ENCODE measurements around the gene DUSP9. TPM values are rescaled to one million over a fixed set of nuclear protein-coding genes. Genes with fewer than 3 reads are reported as not detected.

DUSP9 gene
- total and polyA plus RNA-seq, 5 experiments from 2014 or later: not detected

DNA sequence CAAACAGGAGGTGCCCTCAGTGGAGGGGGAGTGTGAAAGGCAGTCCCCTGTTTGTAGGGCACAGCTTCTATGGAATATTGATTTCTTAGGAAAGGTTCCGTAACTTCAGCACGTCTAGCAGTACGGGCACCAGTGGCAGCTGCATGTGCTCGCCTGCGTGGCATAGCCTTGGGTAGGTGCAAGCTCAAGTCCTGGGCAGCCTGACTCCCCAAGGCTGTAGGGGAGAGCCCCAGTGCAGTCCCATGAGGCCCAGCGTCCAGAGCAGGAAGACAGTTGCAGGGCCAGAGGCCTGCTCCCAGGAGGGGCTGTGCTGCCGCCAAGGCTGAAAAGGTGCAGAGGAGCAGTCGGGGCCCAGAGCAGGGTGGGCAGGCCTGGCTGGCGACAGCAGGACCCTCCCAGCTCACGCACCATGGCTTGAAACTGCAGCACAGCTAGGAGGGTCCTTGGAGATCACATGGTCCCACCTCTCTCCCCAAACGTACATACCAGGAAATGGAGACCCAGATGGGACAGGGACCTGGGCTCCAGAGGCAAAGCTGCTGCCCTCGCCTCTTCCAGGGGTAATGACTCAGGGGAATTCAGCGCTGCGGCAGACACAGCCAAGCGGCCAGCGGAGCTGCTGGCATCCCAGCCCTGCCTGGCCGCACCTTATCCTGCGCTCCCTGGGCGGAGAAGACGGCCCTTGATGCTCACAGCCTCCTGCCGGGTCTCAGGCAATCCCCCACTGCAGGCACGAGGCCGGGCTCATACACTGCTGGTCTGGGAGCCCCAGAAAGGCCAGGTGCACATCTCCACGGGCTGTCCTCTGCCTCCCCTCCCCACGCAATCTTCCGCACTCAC is 6.0 kb upstream of the DUSP9 start:
- peak overlapping the region in 3 of 10 donors; percentile 22 to 37 (median 27) for H3K4me3 Mint-ChIP-seq
- ATAC-seq (no peak), DNase-seq (no peak)
- H3K27ac Mint-ChIP-seq: no peak overlapping the region
- H3K4me1 Mint-ChIP-seq: peaks cover 5 to 14% (median 12%) of the 10 kb centered on the region in 4 donors
- H3K9me3 Mint-ChIP-seq: peaks cover 0 to 2% (median 0%) of the 10 kb centered on the region in 9 donors
- H3K27me3 Mint-ChIP-seq: peaks cover 6 to 42% (median 15%) of the 10 kb centered on the region in 5 donors
- POLR2A ChIA-PET: no interaction called here
- H3K36me3 Mint-ChIP-seq: no peaks in the 10 kb centered on the region

DNA sequence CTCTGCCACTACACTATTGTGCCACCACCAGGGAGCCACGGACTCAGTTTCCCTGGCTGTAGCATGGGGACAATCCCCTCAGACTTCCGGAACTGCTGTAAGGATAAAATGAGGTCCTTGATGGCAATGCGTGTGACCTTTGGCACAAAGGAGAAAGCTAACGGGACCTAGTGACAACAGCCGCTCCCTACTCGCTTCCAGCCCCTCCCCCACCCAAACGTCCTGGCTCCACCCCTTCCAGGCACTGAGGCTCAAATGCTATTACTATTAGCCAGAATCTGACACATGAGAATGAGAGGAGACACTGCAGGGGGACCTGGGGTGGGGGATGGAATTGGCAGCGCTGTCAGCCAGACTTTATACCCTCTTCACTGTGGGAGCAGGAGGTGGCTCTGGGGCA is 5.4 kb upstream of the DUSP9 start:
- ATAC-seq (no peak), DNase-seq (no peak)
- peaks cover 0 to 2% (median 0%) of the 10 kb centered on the region in 9 donors for H3K9me3 Mint-ChIP-seq
- H3K27me3 Mint-ChIP-seq: peaks cover 6 to 46% (median 19%) of the 10 kb centered on the region in 5 donors
- H3K36me3 Mint-ChIP-seq: peaks cover 0 to 3% (median 0%) of the 10 kb centered on the region in 3 donors
- H3K4me1 Mint-ChIP-seq: peaks cover 5 to 14% (median 12%) of the 10 kb centered on the region in 4 donors
- POLR2A ChIA-PET: no interaction called here
- H3K27ac Mint-ChIP-seq: no peak overlapping the region
- peak overlapping the region in 5 of 10 donors; percentile 22 to 52 (median 31) for H3K4me3 Mint-ChIP-seq

DNA sequence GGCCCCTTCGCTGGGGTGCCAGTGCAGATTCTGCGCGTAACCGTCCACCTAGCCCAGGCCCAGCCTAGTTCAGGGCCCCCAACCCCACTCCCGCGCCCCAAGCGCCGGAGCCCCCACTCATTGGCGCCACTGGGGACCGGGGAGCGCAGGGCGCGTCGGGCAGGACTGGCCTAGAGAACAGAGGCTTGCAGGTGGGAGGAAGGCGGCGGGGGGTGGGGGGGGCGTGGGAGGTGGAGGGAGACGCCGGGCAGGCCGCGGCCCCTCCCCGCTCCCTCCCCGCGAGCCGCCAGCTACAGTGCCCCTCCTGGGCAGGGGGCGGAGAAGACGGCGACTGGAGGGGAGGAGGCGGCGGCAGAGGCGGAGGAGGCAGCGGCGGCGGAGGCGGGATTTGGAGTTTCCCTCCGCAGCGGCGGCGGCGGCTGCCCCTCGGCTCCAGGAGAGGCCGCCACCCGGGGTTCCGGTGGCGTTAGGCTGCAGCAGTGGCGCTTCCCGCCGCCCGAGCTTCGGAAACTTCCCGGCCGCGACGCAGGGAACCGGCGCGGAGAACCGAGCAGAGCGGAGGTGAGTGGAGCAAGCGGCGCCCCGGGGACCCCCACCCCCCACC is 4.8 kb upstream of the DUSP9 start:
- POLR2A ChIA-PET: no interaction called here
- Mint-ChIP-seq H3K27ac (no peak overlapping the region), H3K4me3 (peak overlapping the region in 2 of 10 donors; percentile 52 to 71)

DNA sequence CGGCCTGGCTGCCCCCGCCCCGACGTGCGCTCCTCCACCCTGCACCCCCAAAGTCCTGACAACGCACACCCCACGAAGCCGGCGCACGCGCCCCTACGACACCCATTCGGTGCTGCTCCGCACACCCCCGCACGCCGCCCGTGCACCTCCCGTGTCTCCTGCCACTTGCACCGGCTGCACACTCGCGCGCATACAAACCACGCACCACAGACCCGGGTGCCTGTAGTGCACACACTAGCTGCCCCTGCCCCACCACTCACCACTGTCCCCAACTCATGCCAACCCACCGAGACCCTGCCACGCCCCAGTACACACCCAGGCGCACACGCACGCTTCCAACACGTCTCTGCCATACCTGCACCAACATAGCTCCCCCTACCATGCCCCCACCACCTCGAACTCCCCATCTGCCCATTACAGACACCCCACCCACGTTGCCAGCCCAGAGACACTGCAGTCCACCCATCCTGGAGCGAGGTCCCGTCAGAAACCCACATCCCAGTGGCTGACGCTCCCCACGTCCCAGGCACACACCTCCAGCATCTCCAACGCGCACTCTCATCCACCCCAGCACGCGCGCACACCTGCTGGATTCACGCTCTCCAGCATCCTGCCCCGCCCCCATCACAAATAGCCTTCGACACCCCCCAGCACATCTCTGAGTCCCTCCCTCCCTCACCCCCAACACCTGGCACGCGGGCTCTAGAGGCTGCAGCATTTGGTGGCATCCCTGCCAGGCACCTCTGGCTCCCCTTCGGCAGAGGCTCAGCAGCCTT is 4.2 kb upstream of the DUSP9 start:
- POLR2A ChIA-PET: no interaction called here
- Mint-ChIP-seq H3K9me3 (peaks cover 0 to 2% (median 0%) of the 10 kb centered on the region in 9 donors), H3K36me3 (peaks cover 0 to 3% (median 0%) of the 10 kb centered on the region in 3 donors), H3K27me3 (peaks cover 6 to 46% (median 19%) of the 10 kb centered on the region in 5 donors), H3K27ac (no peak overlapping the region), H3K4me3 (peak overlapping the region in 8 of 10 donors; percentile 50 to 75 (median 64)), H3K4me1 (peaks cover 5 to 14% (median 12%) of the 10 kb centered on the region in 4 donors)
- no peak for DNase-seq
- ATAC-seq: no peak

More for the DNA sequence above, 4.8 kb upstream of the DUSP9 start:
- peaks cover 6 to 46% (median 19%) of the 10 kb centered on the region in 5 donors for H3K27me3 Mint-ChIP-seq
- H3K4me1 Mint-ChIP-seq: peaks cover 5 to 14% (median 12%) of the 10 kb centered on the region in 4 donors
- H3K9me3 Mint-ChIP-seq: peaks cover 0 to 2% (median 0%) of the 10 kb centered on the region in 9 donors
- ATAC-seq (peak; percentile 32 to 41), DNase-seq (no peak)
- H3K36me3 Mint-ChIP-seq: peaks cover 0 to 3% (median 0%) of the 10 kb centered on the region in 3 donors

DNA sequence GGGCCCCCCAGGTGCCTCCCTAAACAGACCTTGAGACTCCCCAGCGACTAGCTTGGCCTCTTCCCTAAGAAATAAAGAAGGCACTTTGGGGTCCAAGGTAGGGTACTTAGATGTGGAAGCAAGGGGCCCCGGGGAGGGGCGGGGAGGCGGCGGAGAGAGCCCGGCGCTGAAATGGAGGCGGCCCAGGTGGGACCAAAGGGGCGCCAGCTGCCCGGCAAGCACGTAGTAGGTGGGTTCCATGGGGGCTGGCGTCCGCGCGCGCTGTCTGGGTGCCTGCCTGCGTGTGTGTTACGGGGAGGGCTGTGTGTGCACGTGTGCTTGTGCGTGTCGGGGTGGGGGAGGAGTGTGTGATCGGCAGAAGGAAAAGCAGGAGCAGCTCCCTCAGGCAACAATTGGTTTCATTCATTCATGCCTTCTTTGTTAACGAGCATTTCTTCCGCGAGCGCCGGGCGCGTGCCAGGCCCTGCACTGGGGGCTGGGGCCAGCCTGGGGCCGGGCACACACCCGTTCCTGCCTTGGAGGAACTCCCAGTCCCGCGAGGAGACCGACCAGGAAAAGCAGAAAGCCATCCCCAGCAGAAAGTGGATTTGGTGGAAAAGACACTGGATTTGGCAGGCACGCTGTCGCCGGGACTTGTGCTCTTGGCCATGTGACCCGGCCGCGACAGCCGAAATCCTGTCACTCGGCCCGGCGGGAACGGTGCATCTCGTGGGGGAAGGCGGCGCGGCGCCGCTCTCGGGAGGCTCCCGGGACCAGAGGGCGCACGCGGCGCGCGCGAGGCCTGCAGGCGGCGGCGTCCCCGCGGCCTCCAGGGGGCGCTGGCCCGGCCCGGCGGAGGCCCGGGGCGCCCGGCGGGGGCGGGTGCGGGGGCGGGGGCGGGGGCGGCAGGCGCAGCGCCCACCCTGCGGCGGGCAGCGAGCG is 3.3 kb upstream of the DUSP9 start:
- POLR2A ChIA-PET: no interaction called here

DNA sequence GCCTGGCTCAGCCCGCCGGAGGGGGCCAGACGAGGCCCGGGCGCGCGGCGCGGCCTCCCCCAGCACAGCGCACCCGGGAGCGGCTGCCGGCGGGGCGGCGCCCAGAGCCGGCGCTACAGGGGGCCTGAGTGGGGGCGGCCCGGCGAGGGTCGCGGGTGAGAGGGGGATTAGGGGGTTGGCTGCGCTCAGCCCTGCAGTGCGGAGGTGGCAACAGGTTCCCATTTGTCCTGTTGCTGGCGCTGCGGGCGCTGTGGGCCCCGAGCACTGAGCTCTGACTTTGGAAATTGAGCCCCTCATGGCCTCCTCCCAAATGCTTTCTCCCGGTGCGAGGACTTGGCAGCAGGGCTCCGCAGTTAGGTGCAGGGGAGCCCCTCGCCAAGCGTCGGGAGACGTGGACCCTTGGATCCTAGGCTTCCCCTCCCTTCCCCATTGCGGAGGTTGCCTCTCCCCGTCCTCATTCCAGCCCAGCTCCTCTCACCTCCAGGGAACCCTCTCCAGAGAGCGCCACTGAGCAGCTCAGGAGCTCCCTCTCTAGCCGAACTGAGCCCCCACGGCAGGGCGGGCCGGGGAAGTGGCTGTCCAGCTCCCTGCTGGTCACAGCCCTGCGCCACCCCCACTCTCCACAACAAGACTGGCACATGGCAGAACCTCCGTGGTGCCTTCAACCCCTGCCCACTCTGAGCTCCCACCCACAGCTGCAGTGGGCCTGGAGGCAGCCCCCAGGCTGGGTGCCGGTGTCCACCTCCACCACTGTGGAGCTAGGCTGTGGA is 2.5 kb upstream of the DUSP9 start:
- Mint-ChIP-seq H3K9me3 (peaks cover 0 to 2% (median 0%) of the 10 kb centered on the region in 9 donors), H3K4me1 (peaks cover 5 to 14% (median 12%) of the 10 kb centered on the region in 4 donors), H3K27ac (no peak overlapping the region), H3K27me3 (peaks cover 6 to 49% (median 19%) of the 10 kb centered on the region in 5 donors), H3K4me3 (peak overlapping the region in 2 of 10 donors; percentile 37 to 74), H3K36me3 (peaks cover 0 to 3% (median 0%) of the 10 kb centered on the region in 3 donors)
- peak in 1 of 2 donors; percentile 35 for ATAC-seq
- no peak for DNase-seq
- POLR2A ChIA-PET: no interaction called here

More for the DNA sequence above, 3.3 kb upstream of the DUSP9 start:
- peaks cover 0 to 3% (median 0%) of the 10 kb centered on the region in 3 donors for H3K36me3 Mint-ChIP-seq
- peaks cover 5 to 14% (median 12%) of the 10 kb centered on the region in 4 donors for H3K4me1 Mint-ChIP-seq
- H3K27me3 Mint-ChIP-seq: peaks cover 6 to 52% (median 19%) of the 10 kb centered on the region in 5 donors
- H3K4me3 Mint-ChIP-seq: peak overlapping the region in 8 of 10 donors; percentile 16 to 71 (median 40)
- ATAC-seq (peak; percentile 36 to 46), DNase-seq (peak in 2 of 10 donors; percentile 13 to 31)
- no peak overlapping the region for H3K27ac Mint-ChIP-seq
- peaks cover 0 to 2% (median 0%) of the 10 kb centered on the region in 9 donors for H3K9me3 Mint-ChIP-seq

DNA sequence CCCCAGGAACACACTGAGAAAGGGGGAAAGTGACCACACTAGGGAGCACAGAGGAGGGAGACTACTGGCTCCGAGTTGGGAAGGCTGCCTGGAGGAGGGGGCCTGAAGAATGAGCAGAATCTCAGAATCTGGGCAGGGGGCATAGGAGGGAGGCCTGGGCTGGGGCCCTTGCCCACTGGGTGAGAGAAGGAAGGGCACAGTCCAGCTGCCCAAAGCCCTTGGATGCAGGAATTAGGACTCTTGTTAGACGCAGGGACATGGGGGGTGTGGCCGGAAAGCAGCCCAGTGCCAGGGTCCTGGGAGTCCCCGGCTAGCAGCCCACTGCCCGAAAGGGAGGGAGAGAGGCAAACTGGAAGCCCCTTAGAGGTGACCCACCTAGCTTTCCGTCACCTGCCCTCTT is 1.9 kb upstream of the DUSP9 start:
- Mint-ChIP-seq H3K36me3 (peaks cover 0 to 3% (median 0%) of the 10 kb centered on the region in 3 donors), H3K27me3 (peaks cover 6 to 47% (median 19%) of the 10 kb centered on the region in 5 donors), H3K27ac (no peak overlapping the region), H3K4me3 (peak overlapping the region in 3 of 10 donors; percentile 13 to 37 (median 34)), H3K4me1 (peaks cover 5 to 14% (median 12%) of the 10 kb centered on the region in 4 donors), H3K9me3 (peaks cover 0 to 2% (median 0%) of the 10 kb centered on the region in 9 donors)
- DNase-seq: no peak
- POLR2A ChIA-PET: no interaction called here
- ATAC-seq: no peak

DNA sequence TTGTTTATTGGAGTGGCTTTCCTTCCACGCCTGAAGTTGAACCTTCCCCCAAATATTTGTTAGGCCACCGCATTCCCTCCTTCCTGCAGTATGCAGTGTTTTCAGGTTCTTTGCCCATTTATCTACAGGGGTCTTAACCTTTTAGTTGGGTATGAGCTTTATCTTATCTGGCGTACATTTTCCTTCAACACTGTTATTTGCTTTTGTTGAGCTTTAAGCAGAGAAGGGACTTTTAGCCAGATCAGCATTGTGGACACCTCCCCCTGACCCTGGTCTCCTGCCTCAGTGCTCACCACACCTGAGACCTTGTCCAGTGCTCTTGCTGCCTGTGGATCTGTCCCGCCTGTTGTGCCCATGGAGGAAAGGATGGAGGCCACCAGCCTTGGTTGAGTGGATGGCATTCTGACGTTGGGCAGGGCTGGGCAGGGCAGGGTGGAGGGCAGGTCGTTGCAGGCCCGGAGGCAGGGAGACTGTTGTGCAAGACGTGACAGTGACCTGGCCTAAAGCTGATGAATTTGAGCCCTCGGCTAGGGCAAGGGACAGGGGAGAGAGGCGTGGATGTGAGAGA is 998 bp upstream of the DUSP9 start:
- DNase-seq: no peak
- H3K9me3 Mint-ChIP-seq: no peaks in the 10 kb centered on the region
- no peak for ATAC-seq

DNA sequence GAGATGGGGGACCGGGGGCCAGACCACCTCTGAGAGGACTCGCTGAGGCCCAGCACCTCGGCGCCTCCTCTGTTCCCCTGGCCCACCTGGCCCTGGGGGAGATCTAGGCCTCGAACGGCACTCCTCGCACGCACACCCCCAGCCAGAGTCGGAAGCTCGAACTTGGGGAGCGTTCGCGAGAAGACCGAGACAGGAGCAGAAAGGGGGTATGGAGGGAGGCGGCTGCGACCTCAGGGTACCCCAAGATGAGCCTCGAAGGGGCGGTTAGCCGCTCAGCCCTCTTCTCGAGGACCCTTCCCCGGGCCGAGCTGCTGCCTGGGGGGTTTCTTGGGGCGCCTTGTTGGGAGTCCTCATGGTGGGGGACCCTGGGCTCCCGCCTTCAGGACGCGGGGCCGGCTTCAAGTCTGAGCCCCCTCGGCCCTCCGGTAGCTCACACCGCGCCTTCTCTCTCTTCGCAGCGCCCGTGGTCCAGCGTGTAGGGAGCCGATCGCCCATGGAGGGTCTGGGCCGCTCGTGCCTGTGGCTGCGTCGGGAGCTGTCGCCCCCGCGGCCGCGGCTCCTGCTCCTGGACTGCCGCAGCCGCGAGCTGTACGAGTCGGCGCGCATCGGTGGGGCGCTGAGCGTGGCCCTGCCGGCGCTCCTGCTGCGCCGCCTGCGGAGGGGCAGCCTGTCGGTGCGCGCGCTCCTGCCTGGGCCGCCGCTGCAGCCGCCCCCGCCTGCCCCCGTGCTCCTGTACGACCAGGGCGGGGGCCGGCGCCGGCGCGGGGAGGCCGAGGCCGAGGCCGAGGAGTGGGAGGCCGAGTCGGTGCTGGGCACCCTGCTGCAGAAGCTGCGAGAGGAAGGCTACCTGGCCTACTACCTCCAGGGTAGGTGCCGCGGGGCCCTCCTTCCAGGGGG is 706 bp downstream of the DUSP9 start:
- Mint-ChIP-seq H3K4me3 (peak overlapping the region in 6 of 10 donors; percentile 30 to 64 (median 42)), H3K27ac (no peak overlapping the region), H3K9me3 (peaks cover 0 to 4% (median 0%) of the 10 kb centered on the region in 9 donors), H3K36me3 (peaks cover 0 to 3% (median 0%) of the 10 kb centered on the region in 3 donors), H3K27me3 (peaks cover 3 to 36% (median 9%) of the 10 kb centered on the region in 5 donors), H3K4me1 (peaks cover 1 to 6% (median 4%) of the 10 kb centered on the region in 4 donors)
- ATAC-seq (peak; percentile 33 to 47), DNase-seq (peak in 1 of 10 donors; percentile 28)
- POLR2A ChIA-PET: no interaction called here

More for the DNA sequence above, 998 bp upstream of the DUSP9 start:
- Mint-ChIP-seq H3K27me3 (peaks cover 4 to 44% (median 19%) of the 10 kb centered on the region in 5 donors), H3K4me1 (peaks cover 5 to 14% (median 10%) of the 10 kb centered on the region in 4 donors), H3K27ac (peak overlapping the region in 1 of 10 donors; percentile 53), H3K4me3 (peak overlapping the region in 5 of 10 donors; percentile 22 to 68 (median 48)), H3K36me3 (peaks cover 0 to 3% (median 0%) of the 10 kb centered on the region in 3 donors)
- POLR2A ChIA-PET: no interaction called here

Data from naive thymus-derived CD8-positive, alpha-beta T cell (primary cell).